Measurements from ENCODE around the gene PLD1.

Gene PLD1

GRCh38 chr3:171561596-171562323 is 248.5 kb downstream of the PLD1 start:
- no peak for DNase-seq (ENCODE audit: low read depth in 1 of 2, low spot score in 1 of 2)
- Histone ChIP-seq H3K4me3 (replicated peaks; ENCODE audit: insufficient read depth, low read length) (no peak overlapping the region), H3K27ac (replicated peaks) (no peak overlapping the region), H3K27me3 (ENCODE audit: insufficient read depth, poor library complexity, severe bottlenecking) (no peaks in the 10 kb centered on the region)
- no peak for TF ChIP-seq POLR2AphosphoS5 (IDR thresholded peaks at IDR 0.05; ENCODE audit: low read depth)
- TF ChIP-seq, protein P1, sequence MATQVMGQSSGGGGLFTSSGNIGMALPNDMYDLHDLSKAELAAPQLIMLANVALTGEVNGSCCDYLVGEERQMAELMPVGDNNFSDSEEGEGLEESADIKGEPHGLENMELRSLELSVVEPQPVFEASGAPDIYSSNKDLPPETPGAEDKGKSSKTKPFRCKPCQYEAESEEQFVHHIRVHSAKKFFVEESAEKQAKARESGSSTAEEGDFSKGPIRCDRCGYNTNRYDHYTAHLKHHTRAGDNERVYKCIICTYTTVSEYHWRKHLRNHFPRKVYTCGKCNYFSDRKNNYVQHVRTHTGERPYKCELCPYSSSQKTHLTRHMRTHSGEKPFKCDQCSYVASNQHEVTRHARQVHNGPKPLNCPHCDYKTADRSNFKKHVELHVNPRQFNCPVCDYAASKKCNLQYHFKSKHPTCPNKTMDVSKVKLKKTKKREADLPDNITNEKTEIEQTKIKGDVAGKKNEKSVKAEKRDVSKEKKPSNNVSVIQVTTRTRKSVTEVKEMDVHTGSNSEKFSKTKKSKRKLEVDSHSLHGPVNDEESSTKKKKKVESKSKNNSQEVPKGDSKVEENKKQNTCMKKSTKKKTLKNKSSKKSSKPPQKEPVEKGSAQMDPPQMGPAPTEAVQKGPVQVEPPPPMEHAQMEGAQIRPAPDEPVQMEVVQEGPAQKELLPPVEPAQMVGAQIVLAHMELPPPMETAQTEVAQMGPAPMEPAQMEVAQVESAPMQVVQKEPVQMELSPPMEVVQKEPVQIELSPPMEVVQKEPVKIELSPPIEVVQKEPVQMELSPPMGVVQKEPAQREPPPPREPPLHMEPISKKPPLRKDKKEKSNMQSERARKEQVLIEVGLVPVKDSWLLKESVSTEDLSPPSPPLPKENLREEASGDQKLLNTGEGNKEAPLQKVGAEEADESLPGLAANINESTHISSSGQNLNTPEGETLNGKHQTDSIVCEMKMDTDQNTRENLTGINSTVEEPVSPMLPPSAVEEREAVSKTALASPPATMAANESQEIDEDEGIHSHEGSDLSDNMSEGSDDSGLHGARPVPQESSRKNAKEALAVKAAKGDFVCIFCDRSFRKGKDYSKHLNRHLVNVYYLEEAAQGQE (IDR thresholded peaks at IDR 0.05; ENCODE audit: insufficient replicate concordance, low read depth): no peak
- no peak for TF ChIP-seq GABPA (IDR thresholded peaks at IDR 0.05; ENCODE audit: low read depth)
- no peak for TF ChIP-seq SPI1 (IDR thresholded peaks at IDR 0.05; ENCODE audit: borderline replicate concordance, low read depth)
- TF ChIP-seq CTCF (IDR thresholded peaks at IDR 0.05; ENCODE audit: insufficient read depth, low read length): no peak

DNA sequence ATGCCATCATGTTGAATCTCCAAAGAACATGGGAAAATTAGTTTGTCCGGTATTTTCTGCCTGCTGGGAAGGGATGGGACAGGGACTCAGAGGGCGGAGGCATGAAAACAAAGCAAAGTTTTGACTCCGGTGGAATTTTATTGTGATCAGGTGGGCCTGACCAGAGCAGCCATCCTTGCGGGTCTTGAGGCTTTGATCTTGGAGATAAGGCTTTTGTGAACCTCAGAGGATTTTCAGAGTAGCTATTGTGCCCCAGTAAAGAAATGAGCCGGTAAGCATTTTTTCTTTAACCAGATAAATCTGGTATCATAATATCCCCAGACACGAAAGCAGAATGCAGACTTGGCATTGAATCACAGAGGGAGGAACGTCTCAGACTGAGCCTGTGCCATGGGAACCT is 250.7 kb downstream of the PLD1 start:
- Histone ChIP-seq H3K27ac (replicated peaks) (no peak overlapping the region), H3K4me3 (replicated peaks; ENCODE audit: insufficient read depth, low read length) (no peak overlapping the region), H3K27me3 (ENCODE audit: insufficient read depth, poor library complexity, severe bottlenecking) (no peaks in the 10 kb centered on the region)
- no peak for TF ChIP-seq POLR2AphosphoS5 (IDR thresholded peaks at IDR 0.05; ENCODE audit: low read depth)
- TF ChIP-seq SPI1 (IDR thresholded peaks at IDR 0.05; ENCODE audit: borderline replicate concordance, low read depth): no peak
- TF ChIP-seq, protein P1 (IDR thresholded peaks at IDR 0.05; ENCODE audit: insufficient replicate concordance, low read depth): no peak
- TF ChIP-seq GABPA (IDR thresholded peaks at IDR 0.05; ENCODE audit: low read depth): no peak
- TF ChIP-seq CTCF (IDR thresholded peaks at IDR 0.05; ENCODE audit: insufficient read depth, low read length): no peak
- no peak for DNase-seq (ENCODE audit: low read depth in 1 of 2, low spot score in 1 of 2)

- no peaks in the 10 kb centered on the region for H3K27me3 ChIP-seq (ENCODE audit: insufficient read depth, poor library complexity, severe bottlenecking)
Observed at GRCh38 chr3:171558188-171558696, 252.0 kb downstream of the PLD1 start.

More at GRCh38 chr3:171558188-171558696, 252.0 kb downstream of the PLD1 start:
- TF ChIP-seq CTCF (IDR thresholded peaks at IDR 0.05; ENCODE audit: insufficient read depth, low read length): no peak
- no peak for TF ChIP-seq SPI1 (IDR thresholded peaks at IDR 0.05; ENCODE audit: borderline replicate concordance, low read depth)
- TF ChIP-seq GABPA (IDR thresholded peaks at IDR 0.05; ENCODE audit: low read depth): no peak
- no peak for TF ChIP-seq POLR2AphosphoS5 (IDR thresholded peaks at IDR 0.05; ENCODE audit: low read depth)
- no peak overlapping the region for H3K27ac ChIP-seq (replicated peaks)
- DNase-seq (ENCODE audit: low read depth in 1 of 2, low spot score in 1 of 2): no peak
- H3K4me3 ChIP-seq (replicated peaks; ENCODE audit: insufficient read depth, low read length): no peak overlapping the region

Measured in HL-60 (cell line).